Measurements from ENCODE around the gene FNDC5. TPM values are rescaled to one million over a fixed set of nuclear protein-coding genes. Genes with fewer than 3 reads are reported as not detected.

Gene FNDC5
- total and polyA plus RNA-seq, 9 of the 15 experiments (the other 6 are each of a cell fraction or from before 2014, with no cell fraction given) = 0.06 to 2.1 (median 0.22) TPM

- TF ChIP-seq TRIM25 (IDR thresholded peaks at IDR 0.05; ENCODE audit: borderline replicate concordance) = no peak
- TF ChIP-seq ILK (tag; IDR thresholded peaks at IDR 0.05; ENCODE audit: borderline replicate concordance, low read depth) = no peak
- peak in 1 of 2 experiments; percentile 43; a peak in 1 of 4 replicates for TF ChIP-seq MAZ (CRISPR knock-in tag; conservative IDR thresholded peaks at IDR 0.05 in 1 of 2, IDR thresholded peaks at IDR 0.05 in 1 of 2)
- TF ChIP-seq, protein P1, sequence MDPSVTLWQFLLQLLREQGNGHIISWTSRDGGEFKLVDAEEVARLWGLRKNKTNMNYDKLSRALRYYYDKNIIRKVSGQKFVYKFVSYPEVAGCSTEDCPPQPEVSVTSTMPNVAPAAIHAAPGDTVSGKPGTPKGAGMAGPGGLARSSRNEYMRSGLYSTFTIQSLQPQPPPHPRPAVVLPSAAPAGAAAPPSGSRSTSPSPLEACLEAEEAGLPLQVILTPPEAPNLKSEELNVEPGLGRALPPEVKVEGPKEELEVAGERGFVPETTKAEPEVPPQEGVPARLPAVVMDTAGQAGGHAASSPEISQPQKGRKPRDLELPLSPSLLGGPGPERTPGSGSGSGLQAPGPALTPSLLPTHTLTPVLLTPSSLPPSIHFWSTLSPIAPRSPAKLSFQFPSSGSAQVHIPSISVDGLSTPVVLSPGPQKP (CRISPR knock-in tag; IDR thresholded peaks at IDR 0.05) = no peak
- 0 out of 2 replicates have a peak, but pooled peaks have one; percentile 36 for TF ChIP-seq MYC (IDR thresholded peaks at IDR 0.05; ENCODE audit: low read depth, low read length)
- no peak for TF ChIP-seq MYC (CRISPR knock-in tag; IDR thresholded peaks at IDR 0.05; ENCODE audit: borderline replicate concordance, low read depth)
- no peak for TF ChIP-seq NCOA6 (IDR thresholded peaks at IDR 0.05)
- peak; percentile 32 for TF ChIP-seq PHF20 (IDR thresholded peaks at IDR 0.05; ENCODE audit: partially characterized antibody)
- no peak for TF ChIP-seq CSDE1 (IDR thresholded peaks at IDR 0.05)
- no peak for TF ChIP-seq ARID2 (IDR thresholded peaks at IDR 0.05)
- TF ChIP-seq, protein P2, sequence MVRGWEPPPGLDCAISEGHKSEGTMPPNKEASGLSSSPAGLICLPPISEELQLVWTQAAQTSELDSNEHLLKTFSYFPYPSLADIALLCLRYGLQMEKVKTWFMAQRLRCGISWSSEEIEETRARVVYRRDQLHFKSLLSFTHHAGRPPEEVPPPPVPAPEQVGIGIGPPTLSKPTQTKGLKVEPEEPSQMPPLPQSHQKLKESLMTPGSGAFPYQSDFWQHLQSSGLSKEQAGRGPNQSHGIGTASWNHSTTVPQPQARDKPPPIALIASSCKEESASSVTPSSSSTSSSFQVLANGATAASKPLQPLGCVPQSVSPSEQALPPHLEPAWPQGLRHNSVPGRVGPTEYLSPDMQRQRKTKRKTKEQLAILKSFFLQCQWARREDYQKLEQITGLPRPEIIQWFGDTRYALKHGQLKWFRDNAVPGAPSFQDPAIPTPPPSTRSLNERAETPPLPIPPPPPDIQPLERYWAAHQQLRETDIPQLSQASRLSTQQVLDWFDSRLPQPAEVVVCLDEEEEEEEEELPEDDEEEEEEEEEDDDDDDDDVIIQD (CRISPR knock-in tag; IDR thresholded peaks at IDR 0.05) = no peak
- TF ChIP-seq ZFP36 (IDR thresholded peaks at IDR 0.05; ENCODE audit: low read depth, low read length, partially characterized antibody) = peak; percentile 76
- TF ChIP-seq TAL1 (IDR thresholded peaks at IDR 0.05) = no peak
- TF ChIP-seq CHD1 (IDR thresholded peaks at IDR 0.05; ENCODE audit: low read length) = peak; percentile 27
- TF ChIP-seq FOSL1 (tag; conservative IDR thresholded peaks at IDR 0.05) = peak; percentile 64; the same call in 1 of the 2 replicates
- no peak for TF ChIP-seq TAF7 (tag; IDR thresholded peaks at IDR 0.05)
- TF ChIP-seq ZNF274 (IDR thresholded peaks at IDR 0.05; ENCODE audit: borderline replicate concordance, low read depth, low read length) = no peak
- TF ChIP-seq, protein P3, sequence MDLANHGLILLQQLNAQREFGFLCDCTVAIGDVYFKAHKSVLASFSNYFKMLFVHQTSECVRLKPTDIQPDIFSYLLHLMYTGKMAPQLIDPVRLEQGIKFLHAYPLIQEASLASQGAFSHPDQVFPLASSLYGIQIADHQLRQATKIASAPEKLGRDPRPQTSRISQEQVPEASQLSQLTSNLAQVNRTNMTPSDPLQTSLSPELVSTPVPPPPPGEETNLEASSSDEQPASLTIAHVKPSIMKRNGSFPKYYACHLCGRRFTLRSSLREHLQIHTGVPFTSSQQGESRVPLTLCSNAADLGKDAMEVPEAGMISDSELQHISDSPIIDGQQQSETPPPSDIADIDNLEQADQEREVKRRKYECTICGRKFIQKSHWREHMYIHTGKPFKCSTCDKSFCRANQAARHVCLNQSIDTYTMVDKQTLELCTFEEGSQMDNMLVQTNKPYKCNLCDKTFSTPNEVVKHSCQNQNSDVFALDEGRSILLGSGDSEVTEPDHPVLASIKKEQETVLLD (IDR thresholded peaks at IDR 0.05) = no peak
- TF ChIP-seq ERF (CRISPR knock-in tag; IDR thresholded peaks at IDR 0.05) = peak; percentile 59; the same call in 1 of the 2 replicates
- TF ChIP-seq PHF8 (IDR thresholded peaks at IDR 0.05; ENCODE audit: borderline replicate concordance, low read length) = peak; percentile 83; the same call in 1 of the 2 replicates
Measured at GRCh38 chr1:32900956-32901822, 30.5 kb upstream of the FNDC5 start, which contains the start of gene TMEM54 (continued).

Data from K562 (cell line).